GM21529 (cell line): ENCODE measurements around the gene ANKRD39.
A peak's percentile ranks its signal among the peaks of the same experiment; 100 is the strongest.

ENCODE experiments used
- ATAC-seq: cut with Tn5 transposase; IDR thresholded peaks from one replicate; pipeline ENCODE4 v1.9.1; 2021; ENCODE audit not compliant: unreplicated experiment

Gene ANKRD39

GRCh38 chr2:96888072-96889011, 30.5 kb upstream of the ANKRD39 start:
- ATAC-seq = no peak

- ATAC-seq = no peak
Observed at GRCh38 chr2:96887493-96888012, 29.7 kb upstream of the ANKRD39 start.

- no peak for ATAC-seq
Observed at GRCh38 chr2:96885432-96886347, 27.9 kb upstream of the ANKRD39 start.

- ATAC-seq = no peak
Observed at GRCh38 chr2:96884299-96885094, 26.7 kb upstream of the ANKRD39 start.

- no peak for ATAC-seq
Observed at GRCh38 chr2:96883306-96883705, 25.5 kb upstream of the ANKRD39 start.

GRCh38 chr2:96882906-96883305, 25.1 kb upstream of the ANKRD39 start:
- ATAC-seq = no peak

GRCh38 chr2:96882230-96882629, 24.4 kb upstream of the ANKRD39 start:
- ATAC-seq = no peak

GRCh38 chr2:96881349-96882195, 23.8 kb upstream of the ANKRD39 start:
- no peak for ATAC-seq

- ATAC-seq = no peak
Observed at GRCh38 chr2:96880891-96881273, 23.1 kb upstream of the ANKRD39 start.

- no peak for ATAC-seq
Observed at GRCh38 chr2:96879545-96880040, 21.8 kb upstream of the ANKRD39 start.

- ATAC-seq = no peak
Observed at GRCh38 chr2:96878796-96879544, 21.2 kb upstream of the ANKRD39 start.

GRCh38 chr2:96878171-96878570, 20.4 kb upstream of the ANKRD39 start:
- no peak for ATAC-seq

- no peak for ATAC-seq
Observed at GRCh38 chr2:96877631-96878092, 19.8 kb upstream of the ANKRD39 start.

GRCh38 chr2:96877042-96877451, 19.2 kb upstream of the ANKRD39 start:
- ATAC-seq = no peak

- ATAC-seq = no peak
Observed at GRCh38 chr2:96876269-96877041, 18.6 kb upstream of the ANKRD39 start.

- no peak for ATAC-seq
Observed at GRCh38 chr2:96875498-96876268, 17.9 kb upstream of the ANKRD39 start.

GRCh38 chr2:96874198-96874831, 16.5 kb upstream of the ANKRD39 start:
- ATAC-seq = peak; percentile 39
